ENCODE results near the gene EPN2.
A peak's percentile ranks its signal among the peaks of the same experiment; 100 is the strongest.

EPN2 gene

DNA sequence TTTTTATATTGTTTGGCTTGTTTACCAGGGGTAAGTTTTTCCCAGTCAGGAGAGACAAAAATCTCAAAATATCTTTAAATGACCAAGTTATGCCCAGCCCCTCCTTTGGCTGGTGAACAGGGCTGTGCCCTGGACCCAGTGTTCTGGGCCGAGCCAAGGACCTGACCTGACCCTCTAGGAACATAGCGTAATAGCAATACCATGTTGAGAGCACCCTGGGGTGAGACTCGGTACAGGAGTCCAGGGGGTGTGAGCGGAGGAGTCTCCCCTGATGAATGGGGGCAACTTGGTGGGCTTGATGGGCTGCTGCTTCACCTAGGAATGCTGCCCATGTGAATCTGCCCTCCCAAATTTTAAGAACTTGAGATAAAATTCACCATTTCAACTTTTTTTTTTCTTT, 77.9 kb downstream of the EPN2 start:
- H3K36me3 ChIP-seq (ENCODE audit: insufficient read depth), result no peaks in the 10 kb centered on the region
- no peaks in the 10 kb centered on the region for H3K79me2 ChIP-seq (ENCODE audit: insufficient read depth, low read depth)
- H3K27ac ChIP-seq, result no peak overlapping the region
- H2AFZ ChIP-seq (ENCODE audit: low read depth), result no peak overlapping the region
- H3K4me2 ChIP-seq, result no peak overlapping the region
- no peaks in the 10 kb centered on the region for H3K27me3 ChIP-seq (ENCODE audit: insufficient read depth, low read depth)
- H3K4me3 ChIP-seq (IDR thresholded peaks at IDR 0.05; ENCODE audit: insufficient read depth, low read depth, low read length), result no peak overlapping the region
- peaks cover 32% of the 10 kb centered on the region for H3K4me1 ChIP-seq (ENCODE audit: low read depth, poor library complexity, severe bottlenecking)
- no peaks in the 10 kb centered on the region for H4K20me1 ChIP-seq (ENCODE audit: insufficient read depth)
- TF ChIP-seq, protein P1, sequence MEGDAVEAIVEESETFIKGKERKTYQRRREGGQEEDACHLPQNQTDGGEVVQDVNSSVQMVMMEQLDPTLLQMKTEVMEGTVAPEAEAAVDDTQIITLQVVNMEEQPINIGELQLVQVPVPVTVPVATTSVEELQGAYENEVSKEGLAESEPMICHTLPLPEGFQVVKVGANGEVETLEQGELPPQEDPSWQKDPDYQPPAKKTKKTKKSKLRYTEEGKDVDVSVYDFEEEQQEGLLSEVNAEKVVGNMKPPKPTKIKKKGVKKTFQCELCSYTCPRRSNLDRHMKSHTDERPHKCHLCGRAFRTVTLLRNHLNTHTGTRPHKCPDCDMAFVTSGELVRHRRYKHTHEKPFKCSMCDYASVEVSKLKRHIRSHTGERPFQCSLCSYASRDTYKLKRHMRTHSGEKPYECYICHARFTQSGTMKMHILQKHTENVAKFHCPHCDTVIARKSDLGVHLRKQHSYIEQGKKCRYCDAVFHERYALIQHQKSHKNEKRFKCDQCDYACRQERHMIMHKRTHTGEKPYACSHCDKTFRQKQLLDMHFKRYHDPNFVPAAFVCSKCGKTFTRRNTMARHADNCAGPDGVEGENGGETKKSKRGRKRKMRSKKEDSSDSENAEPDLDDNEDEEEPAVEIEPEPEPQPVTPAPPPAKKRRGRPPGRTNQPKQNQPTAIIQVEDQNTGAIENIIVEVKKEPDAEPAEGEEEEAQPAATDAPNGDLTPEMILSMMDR (conservative IDR thresholded peaks at IDR 0.05; ENCODE audit: low read depth, low read length), result no peak
- H3K9ac ChIP-seq, result no peak overlapping the region

DNA sequence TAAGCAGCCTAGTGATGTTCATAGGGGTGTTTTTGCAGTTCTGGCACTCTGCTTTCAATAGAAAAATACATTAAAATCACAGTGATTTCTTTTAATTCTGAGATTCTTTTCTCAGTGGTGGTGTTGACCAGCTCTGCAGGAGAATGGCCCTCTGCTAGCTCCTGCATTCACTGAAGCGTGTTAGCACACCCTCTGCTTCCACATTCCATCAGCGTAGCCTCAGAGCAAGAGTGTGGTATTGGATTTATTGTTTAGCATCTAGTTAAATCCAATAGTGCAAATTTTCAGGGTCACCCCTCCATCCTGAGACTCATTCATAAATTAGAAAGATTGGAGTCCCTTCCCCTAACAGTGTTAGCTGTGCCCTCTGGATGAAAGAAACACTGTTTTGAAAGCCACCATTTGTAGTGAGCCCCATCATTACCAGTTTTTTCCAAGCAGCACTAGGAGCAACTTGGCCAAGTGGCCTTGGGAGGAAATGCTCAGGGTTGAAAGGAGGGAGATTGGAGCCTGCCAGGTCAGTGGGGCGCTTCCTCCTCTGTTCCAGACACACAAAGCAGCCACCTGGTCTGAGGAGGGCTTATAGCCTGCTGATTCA, 79.7 kb downstream of the EPN2 start:
- TF ChIP-seq, protein P1 (conservative IDR thresholded peaks at IDR 0.05; ENCODE audit: low read depth, low read length), result no peak
- H3K4me3 ChIP-seq (IDR thresholded peaks at IDR 0.05; ENCODE audit: insufficient read depth, low read depth, low read length), result no peak overlapping the region
- H3K79me2 ChIP-seq (ENCODE audit: insufficient read depth, low read depth), result no peaks in the 10 kb centered on the region
- no peaks in the 10 kb centered on the region for H3K36me3 ChIP-seq (ENCODE audit: insufficient read depth)
- peaks cover 27% of the 10 kb centered on the region for H3K4me1 ChIP-seq (ENCODE audit: low read depth, poor library complexity, severe bottlenecking)
- peak overlapping the region; percentile 38; the same call in 1 of the 2 replicates for H3K27ac ChIP-seq
- peak overlapping the region; percentile 45; the same call in 1 of the 2 replicates for H3K4me2 ChIP-seq
- no peaks in the 10 kb centered on the region for H3K27me3 ChIP-seq (ENCODE audit: insufficient read depth, low read depth)
- no peak overlapping the region for H2AFZ ChIP-seq (ENCODE audit: low read depth)
- H3K9ac ChIP-seq, result no peak overlapping the region
- H4K20me1 ChIP-seq (ENCODE audit: insufficient read depth), result no peaks in the 10 kb centered on the region

DNA sequence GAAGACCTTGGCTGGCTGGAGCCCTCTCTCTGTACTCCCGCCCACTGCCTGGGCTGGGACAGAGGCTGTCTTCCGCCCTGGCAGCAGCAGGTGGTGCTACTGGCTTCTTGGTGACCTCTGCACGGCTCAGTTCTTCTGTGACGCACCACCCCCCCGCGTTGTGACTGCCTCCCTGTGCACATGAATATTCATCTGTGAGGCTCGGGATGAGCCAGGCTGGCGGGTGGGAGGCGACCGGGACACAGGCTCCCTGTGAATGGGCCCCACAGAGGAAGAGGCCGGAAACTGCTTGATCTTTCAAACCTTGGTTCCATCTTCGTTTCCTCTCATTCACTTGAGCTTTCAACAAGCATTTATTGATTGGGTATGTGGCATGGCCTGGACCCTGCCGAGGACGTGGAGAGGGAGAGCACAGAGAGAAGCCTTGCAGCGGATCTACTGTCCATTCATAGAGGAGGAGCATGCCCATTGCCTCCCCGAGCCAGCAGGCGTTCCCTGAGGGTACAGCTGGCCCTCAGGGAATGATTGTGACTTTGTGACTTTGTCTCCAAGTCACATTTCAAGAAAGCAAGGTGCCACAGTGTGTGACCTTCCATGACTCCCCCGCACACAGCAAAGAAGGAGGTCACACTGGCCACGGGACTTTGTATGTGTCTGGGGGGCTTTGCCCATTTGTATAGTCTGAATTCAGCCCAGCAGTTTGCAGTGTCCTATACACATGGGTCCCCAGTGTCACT, 80.4 kb downstream of the EPN2 start:
- Histone ChIP-seq H3K27ac (peak overlapping the region; percentile 38; the same call in 1 of the 2 replicates), H3K4me3 (IDR thresholded peaks at IDR 0.05; ENCODE audit: insufficient read depth, low read depth, low read length) (no peak overlapping the region), H2AFZ (ENCODE audit: low read depth) (no peak overlapping the region), H3K4me2 (peak overlapping the region; percentile 67; the same call in 1 of the 2 replicates), H4K20me1 (ENCODE audit: insufficient read depth) (no peaks in the 10 kb centered on the region), H3K9ac (no peak overlapping the region), H3K27me3 (ENCODE audit: insufficient read depth, low read depth) (no peaks in the 10 kb centered on the region), H3K4me1 (ENCODE audit: low read depth, poor library complexity, severe bottlenecking) (peaks cover 26% of the 10 kb centered on the region), H3K79me2 (ENCODE audit: insufficient read depth, low read depth) (no peaks in the 10 kb centered on the region), H3K36me3 (ENCODE audit: insufficient read depth) (no peaks in the 10 kb centered on the region)
- TF ChIP-seq, protein P1 (conservative IDR thresholded peaks at IDR 0.05; ENCODE audit: low read depth, low read length), result peak; percentile 32

DNA sequence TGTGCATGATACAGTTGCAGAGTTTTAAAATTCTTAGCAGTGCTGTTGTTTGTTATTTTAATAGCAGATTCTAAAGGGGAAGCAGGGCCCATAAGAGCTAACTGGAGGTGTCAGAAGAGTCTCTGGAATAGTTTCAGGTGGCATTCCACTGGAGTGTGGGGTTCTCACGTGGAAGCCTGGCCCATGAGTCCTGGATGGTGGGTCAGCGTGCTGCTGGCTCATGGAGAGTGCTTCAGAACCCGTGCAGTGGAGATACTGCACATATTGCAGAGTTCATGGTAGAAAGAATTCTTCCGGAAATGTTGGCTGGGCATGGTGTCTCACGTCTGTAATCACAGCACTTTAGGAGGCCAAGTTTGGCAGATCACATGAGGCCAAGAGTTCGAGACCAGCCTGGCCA, 81.4 kb downstream of the EPN2 start:
- TF ChIP-seq, protein P1 (conservative IDR thresholded peaks at IDR 0.05; ENCODE audit: low read depth, low read length), result no peak
- no peaks in the 10 kb centered on the region for H3K27me3 ChIP-seq (ENCODE audit: insufficient read depth, low read depth)
- H3K4me3 ChIP-seq (IDR thresholded peaks at IDR 0.05; ENCODE audit: insufficient read depth, low read depth, low read length), result no peak overlapping the region
- peaks cover 23% of the 10 kb centered on the region for H3K4me1 ChIP-seq (ENCODE audit: low read depth, poor library complexity, severe bottlenecking)
- H3K4me2 ChIP-seq, result no peak overlapping the region
- H3K36me3 ChIP-seq (ENCODE audit: insufficient read depth), result no peaks in the 10 kb centered on the region
- H2AFZ ChIP-seq (ENCODE audit: low read depth), result no peak overlapping the region
- H3K79me2 ChIP-seq (ENCODE audit: insufficient read depth, low read depth), result no peaks in the 10 kb centered on the region
- no peak overlapping the region for H3K9ac ChIP-seq
- H3K27ac ChIP-seq, result no peak overlapping the region
- H4K20me1 ChIP-seq (ENCODE audit: insufficient read depth), result no peaks in the 10 kb centered on the region

All from KMS-11 (cell line).